Testis (tissue), 2 donors: Measurements from ENCODE around the gene SFMBT2.

Source experiments
- POLR2A ChIP-seq: fragments of 450-650 bp; IDR thresholded peaks from one replicate; pipeline ENCODE4 v1.6.1; 2017; ENCODE audit warnings: antibody characterized with exemption, mild to moderate bottlenecking, moderate library complexity
- TF ChIP-seq, protein P1 (sequence below), 3 experiments: fragments of 450-650 bp in 2 of 3; fragments of 200-600 bp in 1 of 3; sonication (generic) in 1 of 3; IDR thresholded peaks; one replicate each; pipeline ENCODE4 v1.5.1; 2016 to 2019; ENCODE audit warnings: antibody characterized with exemption in 3 of 3, mild to moderate bottlenecking in 2 of 3, moderate library complexity in 1 of 3

DNA sequence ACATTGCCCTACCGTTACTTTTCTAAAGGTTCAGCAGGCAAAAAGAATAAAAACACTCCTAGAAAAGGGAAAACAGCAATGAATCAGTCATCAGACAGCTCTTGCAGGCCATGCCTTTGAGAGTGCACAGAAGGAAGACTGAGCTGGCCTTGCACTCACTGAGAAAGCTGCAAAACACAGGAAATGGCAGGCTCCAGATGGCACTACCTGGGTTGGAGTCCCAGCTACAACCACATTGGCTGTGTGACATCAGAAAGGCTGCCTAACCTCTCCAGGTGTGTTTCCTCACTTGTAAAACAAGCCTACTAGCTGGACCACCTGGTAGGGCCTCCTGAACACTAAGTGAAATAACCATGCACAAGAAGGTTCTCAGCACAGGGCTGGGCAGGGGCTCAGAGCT lies 113.7 kb downstream of the SFMBT2 start:
- TF ChIP-seq, protein P1, sequence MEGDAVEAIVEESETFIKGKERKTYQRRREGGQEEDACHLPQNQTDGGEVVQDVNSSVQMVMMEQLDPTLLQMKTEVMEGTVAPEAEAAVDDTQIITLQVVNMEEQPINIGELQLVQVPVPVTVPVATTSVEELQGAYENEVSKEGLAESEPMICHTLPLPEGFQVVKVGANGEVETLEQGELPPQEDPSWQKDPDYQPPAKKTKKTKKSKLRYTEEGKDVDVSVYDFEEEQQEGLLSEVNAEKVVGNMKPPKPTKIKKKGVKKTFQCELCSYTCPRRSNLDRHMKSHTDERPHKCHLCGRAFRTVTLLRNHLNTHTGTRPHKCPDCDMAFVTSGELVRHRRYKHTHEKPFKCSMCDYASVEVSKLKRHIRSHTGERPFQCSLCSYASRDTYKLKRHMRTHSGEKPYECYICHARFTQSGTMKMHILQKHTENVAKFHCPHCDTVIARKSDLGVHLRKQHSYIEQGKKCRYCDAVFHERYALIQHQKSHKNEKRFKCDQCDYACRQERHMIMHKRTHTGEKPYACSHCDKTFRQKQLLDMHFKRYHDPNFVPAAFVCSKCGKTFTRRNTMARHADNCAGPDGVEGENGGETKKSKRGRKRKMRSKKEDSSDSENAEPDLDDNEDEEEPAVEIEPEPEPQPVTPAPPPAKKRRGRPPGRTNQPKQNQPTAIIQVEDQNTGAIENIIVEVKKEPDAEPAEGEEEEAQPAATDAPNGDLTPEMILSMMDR (IDR thresholded peaks at IDR 0.05): no peak
- TF ChIP-seq POLR2A: no peak
